Activated naive CD4-positive, alpha-beta T cell treated with Interleukin-2 at 50 U/mL for 16 hours (primary cell): ENCODE data around the gene PABPN1L.
"Not testable (repeated sequence)": the region's sequence is repeated elsewhere in the genome, so short reads cannot be mapped to it uniquely, and the experiment has no call there.

Experiments used
- DNase-seq: peaks from one replicate; pipeline ENCODE4 v3.0.0-alpha.2; 2020

The PABPN1L gene

GRCh38 chr16:88900662-88901052 is 34.2 kb upstream of the PABPN1L start:
- no peak for DNase-seq

- no peak for DNase-seq
Observed at GRCh38 chr16:88899901-88900661, 33.6 kb upstream of the PABPN1L start.

GRCh38 chr16:88897696-88898425 is 31.4 kb upstream of the PABPN1L start:
- DNase-seq: no peak

GRCh38 chr16:88896238-88897070 is 30.0 kb upstream of the PABPN1L start:
- no peak for DNase-seq

GRCh38 chr16:88895335-88895734 is 28.9 kb upstream of the PABPN1L start:
- DNase-seq: no peak

- DNase-seq: no peak
Observed at GRCh38 chr16:88894681-88895300, 28.3 kb upstream of the PABPN1L start.

GRCh38 chr16:88894266-88894665 is 27.8 kb upstream of the PABPN1L start:
- DNase-seq: not testable (repeated sequence)

GRCh38 chr16:88893127-88893968 is 26.9 kb upstream of the PABPN1L start:
- no peak for DNase-seq

GRCh38 chr16:88892065-88892464 is 25.6 kb upstream of the PABPN1L start:
- no peak for DNase-seq

- no peak for DNase-seq
Observed at GRCh38 chr16:88891083-88891482, 24.6 kb upstream of the PABPN1L start.

GRCh38 chr16:88889702-88890352 is 23.4 kb upstream of the PABPN1L start:
- not testable (repeated sequence) for DNase-seq

GRCh38 chr16:88888461-88889387 is 22.3 kb upstream of the PABPN1L start:
- DNase-seq: no peak

GRCh38 chr16:88888057-88888456 is 21.6 kb upstream of the PABPN1L start:
- DNase-seq: no peak

- no peak for DNase-seq
Observed at GRCh38 chr16:88886845-88887521, 20.5 kb upstream of the PABPN1L start.

GRCh38 chr16:88886420-88886844 is 20.0 kb upstream of the PABPN1L start:
- DNase-seq: no peak

- DNase-seq: no peak
Observed at GRCh38 chr16:88885693-88886280, 19.3 kb upstream of the PABPN1L start.

GRCh38 chr16:88884569-88885271 is 18.3 kb upstream of the PABPN1L start:
- no peak for DNase-seq

- DNase-seq: no peak
Observed at GRCh38 chr16:88883946-88884345, 17.5 kb upstream of the PABPN1L start.
